T-cell (primary cell): ENCODE results near the gene USP3. TPM values are rescaled to one million over a fixed set of nuclear protein-coding genes. Genes with fewer than 3 reads are reported as not detected.
A peak's percentile ranks its signal among the peaks of the same experiment; 100 is the strongest.

Source experiments
- ATAC-seq, 4 experiments: fragments of 200-7000 bp in 3 of 4; fragments of 150-1000 bp in 1 of 4; cut with Tn5 transposase; replicated peaks in 1 of 4; 1 replicate in 3 of 4; 2 replicates in 1 of 4; pipeline ENCODE4 v1.10.0; 2021; ENCODE audit warnings: moderate library complexity in 3 of 4, mild to moderate bottlenecking in 2 of 4, moderate number of reproducible peaks in 1 of 4
- CTCF ChIA-PET, 2 donors: fragments of 300-600 bp; sonication (Branson Sonifier 250); formaldehyde crosslinking; loops; one replicate each; lab custom pipeline; 2022; ENCODE audit warnings: antibody characterized with exemption in 2 of 2; lab: Charles Lee
- POLR2A ChIA-PET, 2 donors: fragments of 300-600 bp; sonication (Branson Sonifier 250); formaldehyde crosslinking; loops; one replicate each; lab custom pipeline; 2022; ENCODE audit warnings: antibody characterized with exemption in 2 of 2; lab: Charles Lee
- DNase-seq, 35 experiments: peaks; one replicate each; pipeline versions ENCODE4 v3.0.0 to v3.0.0-alpha.2; 2013 to 2023
- H3K27ac ChIP-seq: one replicate; pipeline ENCODE4 v1.5.1; 2013; ENCODE audit warnings: low read length
- H3K27me3 ChIP-seq, 2 experiments: replicated peaks in 1 of 2; 1 replicate in 1 of 2; 2 replicates in 1 of 2; pipeline versions ENCODE4 v1.6.1 to v1.7.0; 2013; ENCODE audit warnings: low read length in 1 of 2, mixed read lengths in 1 of 2; ENCODE audit not compliant: control insufficient read depth in 2 of 2, insufficient read depth in 2 of 2; ENCODE audit errors: extremely low read depth in 1 of 2
- H3K36me3 ChIP-seq, 2 donors: 1 replicate in 1 of 2; 2 replicates in 1 of 2; pipeline versions ENCODE4 v1.6.1 to v1.7.0; 2013; ENCODE audit warnings: low read length in 1 of 2; ENCODE audit not compliant: control insufficient read depth in 2 of 2, insufficient read depth in 1 of 2; ENCODE audit errors: extremely low read depth in 1 of 2
- H3K4me1 ChIP-seq, 2 experiments: 1 replicate in 1 of 2; 2 replicates in 1 of 2; pipeline versions ENCODE4 v1.6.1 to v1.7.0; 2013; ENCODE audit warnings: low read length in 2 of 2, mixed read lengths in 1 of 2; ENCODE audit not compliant: insufficient read depth in 2 of 2, control insufficient read depth in 1 of 2; ENCODE audit errors: extremely low read depth in 1 of 2
- H3K4me3 ChIP-seq, 2 donors: 1 replicate in 1 of 2; 2 replicates in 1 of 2; pipeline versions ENCODE4 v1.5.1 to v1.7.0; 2013; ENCODE audit warnings: mild to moderate bottlenecking in 2 of 2, low read length in 1 of 2, moderate library complexity in 1 of 2; ENCODE audit not compliant: control insufficient read depth in 1 of 2; ENCODE audit errors: extremely low read depth in 1 of 2
- H3K9me3 ChIP-seq: 2 replicates; pipeline ENCODE4 v1.7.0; 2013
- H3K27ac Mint-ChIP-seq, 2 donors: one replicate each; pipeline ENCODE4 v1.8.0; 2020 to 2021; ENCODE audit warnings: mild to moderate bottlenecking in 2 of 2, mixed read lengths in 2 of 2
- H3K27me3 Mint-ChIP-seq, 2 donors: one replicate each; pipeline ENCODE4 v1.8.0; 2021 to 2022; ENCODE audit warnings: mixed read lengths in 2 of 2
- H3K36me3 Mint-ChIP-seq: one replicate; pipeline ENCODE4 v1.8.0; 2021; ENCODE audit warnings: mixed read lengths
- H3K4me1 Mint-ChIP-seq, 3 donors: one replicate each; pipeline ENCODE4 v1.8.0; 2020 to 2022; ENCODE audit warnings: mixed read lengths in 3 of 3, mild to moderate bottlenecking in 1 of 3
- H3K4me3 Mint-ChIP-seq, 3 donors: one replicate each; pipeline ENCODE4 v1.8.0; 2020 to 2022; ENCODE audit warnings: mild to moderate bottlenecking in 3 of 3, mixed read lengths in 3 of 3, moderate library complexity in 3 of 3
- H3K9me3 Mint-ChIP-seq, 3 donors: one replicate each; pipeline ENCODE4 v1.8.0; 2020 to 2022; ENCODE audit warnings: mixed read lengths in 3 of 3
- WGBS: methylation state at CpG from one replicate; pipeline ENCODE4 v1.1.5; 2013; ENCODE audit warnings: missing lambda C conversion rate; ENCODE audit not compliant: insufficient coverage; 5-methylcytosine and 5-hydroxymethylcytosine counted together
- total RNA-seq, 35 experiments: library from RNA in 6 of 35; stranded (reverse) in 6 of 35; fragments of 120-200 nt in 1 of 35; gene quantifications; one replicate each; pipeline versions ENCODE4 v1.2.1 to v1.2.4 and lab custom pipeline; 2013 to 2026

USP3 gene
- total RNA-seq, 5 donors from 2014 or later (not counting 1 experiment from before 2014, with no cell fraction given): 123 to 265 (median 130) TPM

- peak in 1 of 35 experiments; percentile 61 for DNase-seq
These were observed 2.2 kb downstream of the USP3 start for GRCh38 chr15:63506537-63507035.

GRCh38 chr15:63507878-63508818 is 3.8 kb downstream of the USP3 start:
- ATAC-seq: no peak
- Histone ChIP-seq H3K4me1 (peaks cover 21 to 69% of the 10 kb centered on the region in 2 experiments), H3K9me3 (no peaks in the 10 kb centered on the region), H3K36me3 (no peaks in the 10 kb centered on the region), H3K27me3 (no peaks in the 10 kb centered on the region), H3K27ac (peak overlapping the region; percentile 87), H3K4me3 (peak overlapping the region in 1 of 2 donors; percentile 6)
- H3K4me1 Mint-ChIP-seq: peaks cover 72 to 73% (median 72%) of the 10 kb centered on the region in 3 donors
- no CpG with 5 or more reads among the region's 2 CpGs for WGBS
- H3K27me3 Mint-ChIP-seq: no peaks in the 10 kb centered on the region
- peak overlapping the region; percentile 40 to 96 (median 94) for H3K4me3 Mint-ChIP-seq
- peaks cover 3% of the 10 kb centered on the region for H3K36me3 Mint-ChIP-seq
- H3K27ac Mint-ChIP-seq: peak overlapping the region; percentile 88 to 90
- H3K9me3 Mint-ChIP-seq: no peaks in the 10 kb centered on the region
- CTCF ChIA-PET: interaction anchor here in 1 of 2 donors (0.7 to 4.3 kb wide), 12 partner anchors 11 to 75 kb away, joined by 3 to 39 read pairs (median 4); no protein-coding TSS in a partner anchor
- no peak for DNase-seq
- POLR2A ChIA-PET: interaction anchor here (0.6 to 1.9 kb wide), 14 partner anchors 9 to 404 kb away, joined by 3 to 16 read pairs (median 4); no protein-coding TSS in a partner anchor

More at GRCh38 chr15:63506537-63507035, 2.2 kb downstream of the USP3 start:
- H3K36me3 Mint-ChIP-seq: peaks cover 3% of the 10 kb centered on the region
- no peaks in the 10 kb centered on the region for H3K36me3 ChIP-seq
- peaks cover 72 to 74% (median 73%) of the 10 kb centered on the region in 3 donors for H3K4me1 Mint-ChIP-seq
- H3K4me3 ChIP-seq: peak overlapping the region; percentile 84 to 99
- H3K9me3 ChIP-seq: no peaks in the 10 kb centered on the region
- ATAC-seq: no peak
- peak overlapping the region; percentile 87 for H3K27ac ChIP-seq
- no peaks in the 10 kb centered on the region for H3K9me3 Mint-ChIP-seq
- H3K27me3 Mint-ChIP-seq: no peaks in the 10 kb centered on the region
- ChIA-PET CTCF (interaction anchor here in 1 of 2 donors (0.6 to 4.3 kb wide), 10 partner anchors 10 to 1780 kb away, joined by 3 to 39 read pairs (median 8); partner anchors contain the start of gene PARP16), POLR2A (interaction anchor here (0.5 to 1.9 kb wide), 6 partner anchors 9 to 1100 kb away, joined by 3 to 14 read pairs (median 4); no protein-coding TSS in a partner anchor)
- H3K27me3 ChIP-seq: no peaks in the 10 kb centered on the region
- H3K27ac Mint-ChIP-seq: peak overlapping the region; percentile 96 to 98
- H3K4me1 ChIP-seq: peaks cover 28 to 68% of the 10 kb centered on the region in 2 experiments
- H3K4me3 Mint-ChIP-seq: peak overlapping the region; percentile 94 to 99 (median 96)
- 0% methylated on average over 1 of the region's 8 CpGs for WGBS

- Histone ChIP-seq H3K4me1 (peaks cover 14 to 72% of the 10 kb centered on the region in 2 experiments), H3K9me3 (no peaks in the 10 kb centered on the region), H3K36me3 (no peaks in the 10 kb centered on the region), H3K27ac (peak overlapping the region; percentile 87), H3K4me3 (no peak overlapping the region), H3K27me3 (no peaks in the 10 kb centered on the region)
- H3K27me3 Mint-ChIP-seq: no peaks in the 10 kb centered on the region
- peak overlapping the region; percentile 54 to 96 (median 94) for H3K4me3 Mint-ChIP-seq
- CTCF ChIA-PET: interaction anchor here (1.0 to 4.3 kb wide), 10 partner anchors 12 to 100 kb away, joined by 3 to 28 read pairs (median 6); no protein-coding TSS in a partner anchor
- H3K9me3 Mint-ChIP-seq: no peaks in the 10 kb centered on the region
- H3K27ac Mint-ChIP-seq: peak overlapping the region; percentile 88 to 90
- DNase-seq (no peak), ATAC-seq (no peak)
- peaks cover 76 to 79% (median 77%) of the 10 kb centered on the region in 3 donors for H3K4me1 Mint-ChIP-seq
- 100% methylated on average over 2 of the region's 6 CpGs for WGBS
- H3K36me3 Mint-ChIP-seq: peaks cover 3% of the 10 kb centered on the region
- POLR2A ChIA-PET: interaction anchor here (0.5 to 1.1 kb wide), 9 partner anchors 13 to 655 kb away, joined by 3 to 5 read pairs (median 4); no protein-coding TSS in a partner anchor
These were observed 4.9 kb downstream of the USP3 start for GRCh38 chr15:63509056-63509954.

DNA sequence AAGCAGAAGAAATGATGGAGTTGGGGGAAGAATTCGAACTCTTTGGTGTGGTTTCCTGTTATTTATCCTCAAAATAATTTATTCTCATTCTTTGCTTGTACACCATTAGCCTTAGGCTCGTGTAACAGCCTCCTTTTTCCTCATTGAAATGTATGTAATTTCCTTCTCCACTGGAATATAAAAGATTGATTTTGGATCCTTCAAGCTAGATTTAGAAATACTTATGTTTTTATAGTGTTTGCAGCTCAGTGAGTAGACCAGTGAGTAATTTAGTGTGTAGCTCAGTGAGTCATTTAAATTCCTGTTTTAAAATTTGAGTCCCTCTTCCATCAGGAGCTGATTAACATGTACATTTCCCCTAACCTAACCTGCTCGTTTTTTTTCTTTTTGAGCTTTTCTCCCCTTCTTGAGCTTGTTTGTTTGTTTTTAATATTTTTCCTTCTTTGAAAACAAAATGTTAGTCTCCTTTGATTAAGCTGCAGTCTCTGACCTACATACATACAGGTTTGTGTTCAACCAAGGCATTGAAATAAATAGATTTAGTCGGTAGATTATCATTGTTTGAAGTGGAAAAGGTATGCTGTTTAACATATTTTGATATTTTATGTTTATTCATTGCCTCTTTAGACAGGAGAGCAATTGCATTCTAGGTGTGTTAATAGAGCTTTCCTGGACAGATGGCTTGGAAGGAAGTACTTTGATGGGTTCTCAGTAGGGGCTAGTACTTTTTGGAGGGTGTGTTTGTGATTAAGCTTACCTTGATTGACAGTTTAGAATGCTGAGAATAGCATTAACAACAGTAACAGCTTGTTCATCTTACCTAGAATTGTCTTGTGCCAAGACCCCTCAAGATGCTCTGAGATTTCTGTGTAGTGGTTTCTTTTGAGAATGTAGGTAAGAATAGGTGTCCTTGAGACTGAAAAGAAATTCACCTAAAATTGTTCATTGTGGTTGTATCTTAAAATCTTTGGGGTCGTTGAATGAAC is 5.9 kb downstream of the USP3 start:
- Histone ChIP-seq H3K27ac (peak overlapping the region; percentile 45), H3K27me3 (no peaks in the 10 kb centered on the region), H3K9me3 (no peaks in the 10 kb centered on the region), H3K36me3 (no peaks in the 10 kb centered on the region), H3K4me3 (no peak overlapping the region), H3K4me1 (peaks cover 16 to 81% of the 10 kb centered on the region in 2 experiments)
- no CpG with 5 or more reads among the region's 5 CpGs for WGBS
- Mint-ChIP-seq H3K27me3 (no peaks in the 10 kb centered on the region), H3K4me1 (peaks cover 85 to 88% (median 86%) of the 10 kb centered on the region in 3 donors), H3K27ac (peak overlapping the region; percentile 88 to 90), H3K4me3 (peak overlapping the region; percentile 45 to 94 (median 54)), H3K9me3 (no peaks in the 10 kb centered on the region), H3K36me3 (peaks cover 3% of the 10 kb centered on the region)
- peak; percentile 23 to 41 (median 36) for ATAC-seq
- ChIA-PET POLR2A (interaction anchor here (0.6 to 1.4 kb wide), 11 partner anchors 9 to 135 kb away, joined by 3 to 7 read pairs (median 3); no protein-coding TSS in a partner anchor), CTCF (interaction anchor here (0.5 to 2.7 kb wide), 17 partner anchors 9 to 382 kb away, joined by 3 to 12 read pairs (median 4); no protein-coding TSS in a partner anchor)
- no peak for DNase-seq

DNA sequence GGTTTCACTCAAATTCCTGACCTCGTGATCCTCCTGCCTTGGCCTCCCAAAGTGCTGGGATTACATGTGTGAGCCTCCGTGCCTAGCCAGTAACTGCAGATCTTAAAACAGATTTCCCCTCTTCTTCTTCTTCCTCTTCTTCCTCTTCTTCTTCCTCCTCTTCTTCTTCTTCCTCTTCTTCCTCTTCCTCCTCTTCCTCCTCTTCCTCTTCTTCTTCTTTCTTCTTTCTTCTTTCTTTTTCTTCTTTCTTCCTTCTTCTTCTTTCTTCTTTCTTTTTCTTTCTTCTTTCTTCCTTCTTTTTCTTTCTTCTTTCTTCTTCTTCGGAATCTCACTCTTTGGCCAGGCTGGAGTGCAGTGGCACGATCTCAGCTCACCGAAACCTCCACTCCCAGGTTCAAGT is 7.8 kb downstream of the USP3 start:
- Histone ChIP-seq H3K4me1 (peaks cover 17 to 85% of the 10 kb centered on the region in 2 experiments), H3K36me3 (no peaks in the 10 kb centered on the region), H3K9me3 (no peaks in the 10 kb centered on the region), H3K27ac (no peak overlapping the region), H3K27me3 (no peaks in the 10 kb centered on the region), H3K4me3 (no peak overlapping the region)
- no peak for ATAC-seq
- POLR2A ChIA-PET: interaction anchor here (0.6 to 1.0 kb wide), 2 partner anchors 14 to 18 kb away, joined by 3 to 15 read pairs; no protein-coding TSS in a partner anchor
- Mint-ChIP-seq H3K9me3 (no peaks in the 10 kb centered on the region), H3K4me1 (peaks cover 93 to 97% (median 93%) of the 10 kb centered on the region in 3 donors), H3K27ac (peak overlapping the region; percentile 86), H3K27me3 (no peaks in the 10 kb centered on the region), H3K36me3 (no peaks in the 10 kb centered on the region), H3K4me3 (peak overlapping the region; percentile 37 to 67 (median 53))
- DNase-seq: no peak
- CTCF ChIA-PET: interaction anchor here in 1 of 2 donors (1.0 to 2.7 kb wide), 2 partner anchors 16 to 25 kb away, joined by 3 to 12 read pairs; no protein-coding TSS in a partner anchor
- WGBS: 86% methylated on average over 2 of the region's 5 CpGs
